HepG2 (cell line): Measurements from ENCODE around the gene CLTA. TPM values are rescaled to one million over a fixed set of nuclear protein-coding genes. Genes with fewer than 3 reads are reported as not detected.

Source experiments
- BRCA1 ChIP-seq: sonication (generic); formaldehyde crosslinking; IDR thresholded peaks from 2 replicates; pipeline ENCODE4 v1.4.0; 2020; ENCODE audit warnings: missing genetic modification reagents
- CHCHD3 ChIP-seq: sonication (generic); formaldehyde crosslinking; IDR thresholded peaks from 2 replicates; pipeline ENCODE4 v1.8.0; 2022; ENCODE audit warnings: mild to moderate bottlenecking, missing genetic modification reagents, moderate library complexity
- DDIT3 ChIP-seq: sonication (generic); formaldehyde crosslinking; IDR thresholded peaks from 2 replicates; pipeline ENCODE4 v1.4.0; 2020; ENCODE audit warnings: mild to moderate bottlenecking, missing genetic modification reagents
- E2F5 ChIP-seq: sonication (generic); formaldehyde crosslinking; conservative IDR thresholded peaks from 2 replicates; pipeline ENCODE4 v1.4.0; 2020; ENCODE audit warnings: missing genetic modification reagents
- LRRFIP1 ChIP-seq: sonication (generic); formaldehyde crosslinking; conservative IDR thresholded peaks from 2 replicates; pipeline ENCODE4 v1.4.0; 2020; ENCODE audit warnings: missing genetic modification reagents
- TEAD3 ChIP-seq: optimal IDR thresholded peaks from 2 replicates; pipeline ENCODE3; 2016; ENCODE audit warnings: borderline replicate concordance
- ZKSCAN5 ChIP-seq: sonication (generic); formaldehyde crosslinking; IDR thresholded peaks from 2 replicates; pipeline ENCODE4 v1.5.1; 2020; ENCODE audit warnings: mild to moderate bottlenecking, missing genetic modification reagents
- ZNF441 ChIP-seq: sonication (generic); formaldehyde crosslinking; IDR thresholded peaks from 2 replicates; pipeline ENCODE4 v1.7.0; 2021; ENCODE audit warnings: missing genetic modification reagents, borderline replicate concordance
- ZNF597 ChIP-seq: sonication (generic); formaldehyde crosslinking; IDR thresholded peaks from 2 replicates; pipeline ENCODE4 v1.5.0; 2020; ENCODE audit warnings: missing genetic modification reagents
- ZSCAN20 ChIP-seq: sonication (generic); formaldehyde crosslinking; IDR thresholded peaks from 2 replicates; pipeline ENCODE4 v1.4.0; 2020; ENCODE audit warnings: missing genetic modification reagents, mild to moderate bottlenecking, borderline replicate concordance
- polyA plus RNA-seq, 8 experiments: library from polyadenylated mRNA; depleted of rRNA in 3 of 8; stranded (reverse) in 7 of 8; unstranded in 1 of 8; fragments of >200 nt; fragmentation: Illumina TruSeq in 4 of 8; extraction: Trizol in 4 of 8; gene quantifications; 2 replicates each; pipeline versions ENCODE4 v1.2.1 to v1.2.3, GENCODE V29; 2011 to 2016; ENCODE audit warnings: low read depth in 4 of 8, missing spikeins in 1 of 8, mixed read lengths in 1 of 8; ENCODE audit not compliant: insufficient read depth in 1 of 8
- total RNA-seq, 5 experiments: library from RNA; depleted of rRNA; stranded (reverse); fragments of >200 nt; fragmentation: Illumina TruSeq; extraction: Trizol; gene quantifications; 2 replicates each; pipeline ENCODE4 v1.2.3, GENCODE V29; 2016; ENCODE audit warnings: low read depth in 1 of 5
- TF ChIP-seq, protein P1 (sequence below): IDR thresholded peaks from 2 replicates; pipeline ENCODE4 v1.6.1; 2016; ENCODE audit warnings: missing compliant biosample characterization, missing genetic modification reagents, borderline replicate concordance
- TF ChIP-seq, protein P2 (sequence below): sonication (generic); formaldehyde crosslinking; IDR thresholded peaks from 2 replicates; pipeline ENCODE4 v1.4.0; 2020; ENCODE audit warnings: missing genetic modification reagents, borderline replicate concordance
- TF ChIP-seq, protein P3 (sequence below), 2 experiments: sonication (generic) in 1 of 2; formaldehyde crosslinking in 1 of 2; IDR thresholded peaks; 2 replicates each; pipeline versions ENCODE4 v1.5.1 to v1.6.1; 2011 to 2020; ENCODE audit warnings: borderline replicate concordance in 1 of 2, low read depth in 1 of 2, low read length in 1 of 2, mild to moderate bottlenecking in 1 of 2, missing genetic modification reagents in 1 of 2, moderate library complexity in 1 of 2

CLTA gene
- total and polyA plus RNA-seq, 2 of the 13 experiments (the other 11 are each of a cell fraction or from before 2014, with no cell fraction given) = 143 to 222 TPM

DNA sequence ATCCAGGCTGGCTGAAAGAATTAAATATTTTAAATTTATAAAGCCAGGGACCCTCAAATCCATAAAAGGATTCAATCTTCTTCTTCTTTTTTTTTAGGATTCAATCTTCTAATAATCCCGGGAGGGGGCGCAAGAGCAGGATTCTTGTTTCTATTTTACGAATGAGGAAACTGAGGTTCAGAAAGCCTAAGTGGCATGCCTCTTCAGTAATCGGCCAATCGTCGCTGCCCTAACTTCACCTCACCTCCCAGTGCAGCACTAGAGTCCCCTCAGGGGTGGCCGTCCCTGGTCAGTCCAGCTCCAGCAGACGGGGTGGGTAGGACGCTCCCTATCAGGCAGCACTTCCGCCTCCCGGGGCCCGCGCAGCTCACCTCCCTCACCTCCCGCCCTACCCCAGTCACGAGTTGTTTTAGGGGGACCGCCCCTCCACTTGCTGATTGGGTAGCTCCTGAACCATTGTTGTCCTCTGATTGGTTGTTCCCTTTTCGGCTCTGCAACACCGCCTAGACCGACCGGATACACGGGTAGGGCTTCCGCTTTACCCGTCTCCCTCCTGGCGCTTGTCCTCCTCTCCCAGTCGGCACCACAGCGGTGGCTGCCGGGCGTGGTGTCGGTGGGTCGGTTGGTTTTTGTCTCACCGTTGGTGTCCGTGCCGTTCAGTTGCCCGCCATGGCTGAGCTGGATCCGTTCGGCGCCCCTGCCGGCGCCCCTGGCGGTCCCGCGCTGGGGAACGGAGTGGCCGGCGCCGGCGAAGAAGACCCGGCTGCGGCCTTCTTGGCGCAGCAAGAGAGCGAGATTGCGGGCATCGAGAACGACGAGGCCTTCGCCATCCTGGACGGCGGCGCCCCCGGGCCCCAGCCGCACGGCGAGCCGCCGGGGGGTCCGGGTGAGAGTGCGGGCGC is at the start of gene CLTA (continued):
- TF ChIP-seq ZNF441 (CRISPR knock-in tag) = peak; percentile 70
- TF ChIP-seq E2F5 (CRISPR knock-in tag) = no peak
- TF ChIP-seq ZKSCAN5 (CRISPR knock-in tag) = peak; percentile 97
- 0 out of 2 replicates have a peak, but pooled peaks have one; percentile 63 for TF ChIP-seq ZSCAN20
- no peak for TF ChIP-seq DDIT3 (CRISPR knock-in tag)
- TF ChIP-seq TEAD3 (CRISPR knock-in tag) = no peak
- TF ChIP-seq, protein P1, sequence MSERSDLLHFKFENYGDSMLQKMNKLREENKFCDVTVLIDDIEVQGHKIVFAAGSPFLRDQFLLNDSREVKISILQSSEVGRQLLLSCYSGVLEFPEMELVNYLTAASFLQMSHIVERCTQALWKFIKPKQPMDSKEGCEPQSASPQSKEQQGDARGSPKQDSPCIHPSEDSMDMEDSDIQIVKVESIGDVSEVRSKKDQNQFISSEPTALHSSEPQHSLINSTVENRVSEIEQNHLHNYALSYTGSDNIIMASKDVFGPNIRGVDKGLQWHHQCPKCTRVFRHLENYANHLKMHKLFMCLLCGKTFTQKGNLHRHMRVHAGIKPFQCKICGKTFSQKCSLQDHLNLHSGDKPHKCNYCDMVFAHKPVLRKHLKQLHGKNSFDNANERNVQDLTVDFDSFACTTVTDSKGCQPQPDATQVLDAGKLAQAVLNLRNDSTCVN (CRISPR knock-in tag) = peak; percentile 34; the same call in 1 of the 2 replicates
- TF ChIP-seq, protein P2, sequence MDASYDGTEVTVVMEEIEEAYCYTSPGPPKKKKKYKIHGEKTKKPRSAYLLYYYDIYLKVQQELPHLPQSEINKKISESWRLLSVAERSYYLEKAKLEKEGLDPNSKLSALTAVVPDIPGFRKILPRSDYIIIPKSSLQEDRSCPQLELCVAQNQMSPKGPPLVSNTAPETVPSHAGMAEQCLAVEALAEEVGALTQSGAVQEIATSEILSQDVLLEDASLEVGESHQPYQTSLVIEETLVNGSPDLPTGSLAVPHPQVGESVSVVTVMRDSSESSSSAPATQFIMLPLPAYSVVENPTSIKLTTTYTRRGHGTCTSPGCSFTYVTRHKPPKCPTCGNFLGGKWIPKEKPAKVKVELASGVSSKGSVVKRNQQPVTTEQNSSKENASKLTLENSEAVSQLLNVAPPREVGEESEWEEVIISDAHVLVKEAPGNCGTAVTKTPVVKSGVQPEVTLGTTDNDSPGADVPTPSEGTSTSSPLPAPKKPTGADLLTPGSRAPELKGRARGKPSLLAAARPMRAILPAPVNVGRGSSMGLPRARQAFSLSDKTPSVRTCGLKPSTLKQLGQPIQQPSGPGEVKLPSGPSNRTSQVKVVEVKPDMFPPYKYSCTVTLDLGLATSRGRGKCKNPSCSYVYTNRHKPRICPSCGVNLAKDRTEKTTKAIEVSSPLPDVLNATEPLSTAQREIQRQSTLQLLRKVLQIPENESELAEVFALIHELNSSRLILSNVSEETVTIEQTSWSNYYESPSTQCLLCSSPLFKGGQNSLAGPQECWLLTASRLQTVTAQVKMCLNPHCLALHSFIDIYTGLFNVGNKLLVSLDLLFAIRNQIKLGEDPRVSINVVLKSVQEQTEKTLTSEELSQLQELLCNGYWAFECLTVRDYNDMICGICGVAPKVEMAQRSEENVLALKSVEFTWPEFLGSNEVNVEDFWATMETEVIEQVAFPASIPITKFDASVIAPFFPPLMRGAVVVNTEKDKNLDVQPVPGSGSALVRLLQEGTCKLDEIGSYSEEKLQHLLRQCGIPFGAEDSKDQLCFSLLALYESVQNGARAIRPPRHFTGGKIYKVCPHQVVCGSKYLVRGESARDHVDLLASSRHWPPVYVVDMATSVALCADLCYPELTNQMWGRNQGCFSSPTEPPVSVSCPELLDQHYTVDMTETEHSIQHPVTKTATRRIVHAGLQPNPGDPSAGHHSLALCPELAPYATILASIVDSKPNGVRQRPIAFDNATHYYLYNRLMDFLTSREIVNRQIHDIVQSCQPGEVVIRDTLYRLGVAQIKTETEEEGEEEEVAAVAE = peak; percentile 83
- no peak for TF ChIP-seq ZNF597 (CRISPR knock-in tag)
- no peak for TF ChIP-seq BRCA1 (CRISPR knock-in tag)
- TF ChIP-seq LRRFIP1 (CRISPR knock-in tag) = no peak
- TF ChIP-seq CHCHD3 (CRISPR knock-in tag) = no peak
- TF ChIP-seq, protein P3, sequence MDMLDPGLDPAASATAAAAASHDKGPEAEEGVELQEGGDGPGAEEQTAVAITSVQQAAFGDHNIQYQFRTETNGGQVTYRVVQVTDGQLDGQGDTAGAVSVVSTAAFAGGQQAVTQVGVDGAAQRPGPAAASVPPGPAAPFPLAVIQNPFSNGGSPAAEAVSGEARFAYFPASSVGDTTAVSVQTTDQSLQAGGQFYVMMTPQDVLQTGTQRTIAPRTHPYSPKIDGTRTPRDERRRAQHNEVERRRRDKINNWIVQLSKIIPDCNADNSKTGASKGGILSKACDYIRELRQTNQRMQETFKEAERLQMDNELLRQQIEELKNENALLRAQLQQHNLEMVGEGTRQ (IDR thresholded peaks at IDR 0.05; ENCODE audit: low read depth, low read length) = peak; percentile 41
- TF ChIP-seq, protein P3 (CRISPR knock-in tag; IDR thresholded peaks at IDR 0.05; ENCODE audit: borderline replicate concordance) = peak; percentile 78
